HepG2 (cell line): ENCODE measurements around the gene ZBTB46. TPM values are rescaled to one million over a fixed set of nuclear protein-coding genes. Genes with fewer than 3 reads are reported as not detected.
A peak's percentile ranks its signal among the peaks of the same experiment; 100 is the strongest.

ENCODE experiments used
- JUN ChIP-seq: sonication (generic); formaldehyde crosslinking; IDR thresholded peaks from 2 replicates; pipeline ENCODE4 v1.4.0; 2020; ENCODE audit warnings: mild to moderate bottlenecking, missing genetic modification reagents
- MTA3 ChIP-seq: sonication (generic); formaldehyde crosslinking; IDR thresholded peaks from 2 replicates; pipeline ENCODE4 v1.4.0; 2020; ENCODE audit warnings: missing genetic modification reagents
- NCOA5 ChIP-seq: sonication (generic); formaldehyde crosslinking; IDR thresholded peaks from 2 replicates; pipeline ENCODE4 v1.4.0; 2020; ENCODE audit warnings: missing genetic modification reagents
- PHF21A ChIP-seq: sonication (generic); formaldehyde crosslinking; IDR thresholded peaks from 2 replicates; pipeline ENCODE4 v1.5.0; 2020; ENCODE audit warnings: mild to moderate bottlenecking, missing genetic modification reagents
- SMARCC2 ChIP-seq: fragments of 450-650 bp; IDR thresholded peaks from 2 replicates; pipeline ENCODE4 v1.6.1; 2017; ENCODE audit warnings: antibody characterized with exemption, mild to moderate bottlenecking
- SP140L ChIP-seq: sonication (generic); formaldehyde crosslinking; IDR thresholded peaks from 2 replicates; pipeline ENCODE4 v1.4.0; 2020; ENCODE audit warnings: missing genetic modification reagents, borderline replicate concordance
- TCF7 ChIP-seq: sonication (generic); IDR thresholded peaks from 2 replicates; pipeline ENCODE4 v1.6.1; 2016; ENCODE audit warnings: antibody characterized with exemption, low read depth
- ZFP1 ChIP-seq: IDR thresholded peaks from 2 replicates; pipeline ENCODE4 v1.6.1; 2016
- ZMAT3 ChIP-seq: sonication (generic); formaldehyde crosslinking; conservative IDR thresholded peaks from 2 replicates; pipeline ENCODE4 v1.7.0; 2021; ENCODE audit warnings: missing genetic modification reagents
- ZNF232 ChIP-seq: sonication (generic); formaldehyde crosslinking; IDR thresholded peaks from 2 replicates; pipeline ENCODE4 v1.4.0; 2020; ENCODE audit warnings: missing genetic modification reagents, borderline replicate concordance
- ZNF256 ChIP-seq: sonication (generic); formaldehyde crosslinking; conservative IDR thresholded peaks from 2 replicates; pipeline ENCODE4 v1.4.0; 2020; ENCODE audit warnings: missing genetic modification reagents
- ZNF446 ChIP-seq: sonication (generic); formaldehyde crosslinking; IDR thresholded peaks from 2 replicates; pipeline ENCODE4 v1.5.0; 2020; ENCODE audit warnings: mild to moderate bottlenecking, missing genetic modification reagents
- ZNF562 ChIP-seq: sonication (generic); formaldehyde crosslinking; IDR thresholded peaks from 2 replicates; pipeline ENCODE4 v1.8.0; 2022; ENCODE audit warnings: missing genetic modification reagents, borderline replicate concordance
- ZNF773 ChIP-seq: sonication (generic); formaldehyde crosslinking; IDR thresholded peaks from 2 replicates; pipeline ENCODE4 v1.4.0; 2020; ENCODE audit warnings: missing genetic modification reagents, borderline replicate concordance
- polyA plus RNA-seq, 8 experiments: library from polyadenylated mRNA; depleted of rRNA in 3 of 8; stranded (reverse) in 7 of 8; unstranded in 1 of 8; fragments of >200 nt; fragmentation: Illumina TruSeq in 4 of 8; extraction: Trizol in 4 of 8; gene quantifications; 2 replicates each; pipeline versions ENCODE4 v1.2.1 to v1.2.3, GENCODE V29; 2011 to 2016; ENCODE audit warnings: low read depth in 4 of 8, missing spikeins in 1 of 8, mixed read lengths in 1 of 8; ENCODE audit not compliant: insufficient read depth in 1 of 8
- total RNA-seq, 5 experiments: library from RNA; depleted of rRNA; stranded (reverse); fragments of >200 nt; fragmentation: Illumina TruSeq; extraction: Trizol; gene quantifications; 2 replicates each; pipeline ENCODE4 v1.2.3, GENCODE V29; 2016; ENCODE audit warnings: low read depth in 1 of 5
- TF ChIP-seq, protein P1 (sequence below): sonication (generic); formaldehyde crosslinking; IDR thresholded peaks from 2 replicates; pipeline ENCODE4 v1.8.0; 2022; ENCODE audit warnings: mild to moderate bottlenecking, missing genetic modification reagents, moderate library complexity
- TF ChIP-seq, protein P2 (sequence below): IDR thresholded peaks from 2 replicates; pipeline ENCODE4 v1.6.1; 2016; ENCODE audit warnings: missing compliant biosample characterization, missing genetic modification reagents, borderline replicate concordance
- TF ChIP-seq, protein P3 (sequence below): sonication (generic); formaldehyde crosslinking; IDR thresholded peaks from 2 replicates; pipeline ENCODE4 v1.5.0; 2020; ENCODE audit warnings: missing genetic modification reagents
- TF ChIP-seq, protein P4 (sequence below): sonication (generic); formaldehyde crosslinking; IDR thresholded peaks from 2 replicates; pipeline ENCODE4 v1.4.0; 2020; ENCODE audit warnings: missing genetic modification reagents
- TF ChIP-seq, protein P5 (sequence below): IDR thresholded peaks from 2 replicates; pipeline ENCODE4 v1.6.1; 2016
- TF ChIP-seq, protein P6 (sequence below): sonication (generic); formaldehyde crosslinking; IDR thresholded peaks from 2 replicates; pipeline ENCODE4 v1.5.1; 2020; ENCODE audit warnings: mild to moderate bottlenecking, missing genetic modification reagents, moderate library complexity
- TF ChIP-seq, protein P7 (sequence below): sonication (generic); formaldehyde crosslinking; IDR thresholded peaks from 2 replicates; pipeline ENCODE4 v1.8.1; 2022; ENCODE audit warnings: mild to moderate bottlenecking, missing genetic modification reagents

ZBTB46 gene
- total and polyA plus RNA-seq, 2 of the 13 experiments (the other 11 are each of a cell fraction or from before 2014, with no cell fraction given): 1.6 to 13.5 TPM

DNA sequence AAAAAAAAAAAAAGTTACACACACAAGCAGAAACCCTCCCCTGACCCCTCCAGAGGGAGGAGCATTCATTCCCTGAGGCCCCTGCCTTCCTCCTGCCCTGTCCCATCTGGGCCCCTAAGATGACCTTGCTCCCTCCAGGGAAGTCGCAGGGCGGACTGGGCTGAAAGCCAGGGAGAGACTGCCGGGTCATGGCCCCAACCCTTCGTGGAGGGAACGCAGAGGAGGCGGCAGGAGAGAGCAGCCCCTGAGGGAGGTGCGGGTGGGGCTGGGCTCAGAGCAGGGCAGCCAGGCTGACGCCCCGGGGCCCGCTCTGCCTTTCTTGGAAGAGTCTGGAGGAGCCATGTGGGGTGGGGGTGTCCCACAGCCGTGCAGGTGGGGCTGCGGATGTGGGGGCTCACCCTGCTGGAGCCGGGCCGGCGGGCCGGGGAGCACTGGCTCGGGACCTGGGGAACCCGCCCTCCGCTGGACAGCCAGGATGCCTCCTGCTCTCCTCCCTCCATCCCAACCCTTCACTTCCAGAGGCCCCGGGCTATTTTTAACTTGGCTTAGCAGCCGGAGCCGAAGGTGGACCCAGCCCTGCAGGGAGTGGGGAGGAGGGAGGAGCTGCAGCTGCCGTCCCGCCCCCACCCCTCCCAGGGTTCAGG is 15.2 kb upstream of the ZBTB46 start (continued):
- no peak for TF ChIP-seq SMARCC2
- TF ChIP-seq MTA3: no peak
- TF ChIP-seq SP140L (CRISPR knock-in tag): no peak
- TF ChIP-seq ZNF562: no peak
- no peak for TF ChIP-seq TCF7
- no peak for TF ChIP-seq NCOA5 (CRISPR knock-in tag)
- TF ChIP-seq PHF21A (CRISPR knock-in tag): peak; percentile 94
- TF ChIP-seq, protein P1, sequence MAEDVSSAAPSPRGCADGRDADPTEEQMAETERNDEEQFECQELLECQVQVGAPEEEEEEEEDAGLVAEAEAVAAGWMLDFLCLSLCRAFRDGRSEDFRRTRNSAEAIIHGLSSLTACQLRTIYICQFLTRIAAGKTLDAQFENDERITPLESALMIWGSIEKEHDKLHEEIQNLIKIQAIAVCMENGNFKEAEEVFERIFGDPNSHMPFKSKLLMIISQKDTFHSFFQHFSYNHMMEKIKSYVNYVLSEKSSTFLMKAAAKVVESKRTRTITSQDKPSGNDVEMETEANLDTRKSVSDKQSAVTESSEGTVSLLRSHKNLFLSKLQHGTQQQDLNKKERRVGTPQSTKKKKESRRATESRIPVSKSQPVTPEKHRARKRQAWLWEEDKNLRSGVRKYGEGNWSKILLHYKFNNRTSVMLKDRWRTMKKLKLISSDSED: no peak
- TF ChIP-seq, protein P2, sequence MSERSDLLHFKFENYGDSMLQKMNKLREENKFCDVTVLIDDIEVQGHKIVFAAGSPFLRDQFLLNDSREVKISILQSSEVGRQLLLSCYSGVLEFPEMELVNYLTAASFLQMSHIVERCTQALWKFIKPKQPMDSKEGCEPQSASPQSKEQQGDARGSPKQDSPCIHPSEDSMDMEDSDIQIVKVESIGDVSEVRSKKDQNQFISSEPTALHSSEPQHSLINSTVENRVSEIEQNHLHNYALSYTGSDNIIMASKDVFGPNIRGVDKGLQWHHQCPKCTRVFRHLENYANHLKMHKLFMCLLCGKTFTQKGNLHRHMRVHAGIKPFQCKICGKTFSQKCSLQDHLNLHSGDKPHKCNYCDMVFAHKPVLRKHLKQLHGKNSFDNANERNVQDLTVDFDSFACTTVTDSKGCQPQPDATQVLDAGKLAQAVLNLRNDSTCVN (CRISPR knock-in tag): no peak
- no peak for TF ChIP-seq ZNF773 (CRISPR knock-in tag)
- TF ChIP-seq ZNF232: no peak
- TF ChIP-seq JUN: no peak
- TF ChIP-seq ZNF256 (CRISPR knock-in tag): no peak
- no peak for TF ChIP-seq ZMAT3 (CRISPR knock-in tag)
- TF ChIP-seq, protein P3, sequence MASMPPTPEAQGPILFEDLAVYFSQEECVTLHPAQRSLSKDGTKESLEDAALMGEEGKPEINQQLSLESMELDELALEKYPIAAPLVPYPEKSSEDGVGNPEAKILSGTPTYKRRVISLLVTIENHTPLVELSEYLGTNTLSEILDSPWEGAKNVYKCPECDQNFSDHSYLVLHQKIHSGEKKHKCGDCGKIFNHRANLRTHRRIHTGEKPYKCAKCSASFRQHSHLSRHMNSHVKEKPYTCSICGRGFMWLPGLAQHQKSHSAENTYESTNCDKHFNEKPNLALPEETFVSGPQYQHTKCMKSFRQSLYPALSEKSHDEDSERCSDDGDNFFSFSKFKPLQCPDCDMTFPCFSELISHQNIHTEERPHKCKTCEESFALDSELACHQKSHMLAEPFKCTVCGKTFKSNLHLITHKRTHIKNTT (CRISPR knock-in tag): no peak
- TF ChIP-seq, protein P4, sequence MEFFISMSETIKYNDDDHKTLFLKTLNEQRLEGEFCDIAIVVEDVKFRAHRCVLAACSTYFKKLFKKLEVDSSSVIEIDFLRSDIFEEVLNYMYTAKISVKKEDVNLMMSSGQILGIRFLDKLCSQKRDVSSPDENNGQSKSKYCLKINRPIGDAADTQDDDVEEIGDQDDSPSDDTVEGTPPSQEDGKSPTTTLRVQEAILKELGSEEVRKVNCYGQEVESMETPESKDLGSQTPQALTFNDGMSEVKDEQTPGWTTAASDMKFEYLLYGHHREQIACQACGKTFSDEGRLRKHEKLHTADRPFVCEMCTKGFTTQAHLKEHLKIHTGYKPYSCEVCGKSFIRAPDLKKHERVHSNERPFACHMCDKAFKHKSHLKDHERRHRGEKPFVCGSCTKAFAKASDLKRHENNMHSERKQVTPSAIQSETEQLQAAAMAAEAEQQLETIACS (CRISPR knock-in tag): no peak
- TF ChIP-seq, protein P5, sequence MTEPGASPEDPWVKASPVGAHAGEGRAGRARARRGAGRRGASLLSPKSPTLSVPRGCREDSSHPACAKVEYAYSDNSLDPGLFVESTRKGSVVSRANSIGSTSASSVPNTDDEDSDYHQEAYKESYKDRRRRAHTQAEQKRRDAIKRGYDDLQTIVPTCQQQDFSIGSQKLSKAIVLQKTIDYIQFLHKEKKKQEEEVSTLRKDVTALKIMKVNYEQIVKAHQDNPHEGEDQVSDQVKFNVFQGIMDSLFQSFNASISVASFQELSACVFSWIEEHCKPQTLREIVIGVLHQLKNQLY: no peak
- no peak for TF ChIP-seq ZNF446 (CRISPR knock-in tag)
- TF ChIP-seq, protein P6, sequence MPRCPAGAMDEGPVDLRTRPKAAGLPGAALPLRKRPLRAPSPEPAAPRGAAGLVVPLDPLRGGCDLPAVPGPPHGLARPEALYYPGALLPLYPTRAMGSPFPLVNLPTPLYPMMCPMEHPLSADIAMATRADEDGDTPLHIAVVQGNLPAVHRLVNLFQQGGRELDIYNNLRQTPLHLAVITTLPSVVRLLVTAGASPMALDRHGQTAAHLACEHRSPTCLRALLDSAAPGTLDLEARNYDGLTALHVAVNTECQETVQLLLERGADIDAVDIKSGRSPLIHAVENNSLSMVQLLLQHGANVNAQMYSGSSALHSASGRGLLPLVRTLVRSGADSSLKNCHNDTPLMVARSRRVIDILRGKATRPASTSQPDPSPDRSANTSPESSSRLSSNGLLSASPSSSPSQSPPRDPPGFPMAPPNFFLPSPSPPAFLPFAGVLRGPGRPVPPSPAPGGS (CRISPR knock-in tag): no peak
- no peak for TF ChIP-seq ZFP1
- TF ChIP-seq, protein P7, sequence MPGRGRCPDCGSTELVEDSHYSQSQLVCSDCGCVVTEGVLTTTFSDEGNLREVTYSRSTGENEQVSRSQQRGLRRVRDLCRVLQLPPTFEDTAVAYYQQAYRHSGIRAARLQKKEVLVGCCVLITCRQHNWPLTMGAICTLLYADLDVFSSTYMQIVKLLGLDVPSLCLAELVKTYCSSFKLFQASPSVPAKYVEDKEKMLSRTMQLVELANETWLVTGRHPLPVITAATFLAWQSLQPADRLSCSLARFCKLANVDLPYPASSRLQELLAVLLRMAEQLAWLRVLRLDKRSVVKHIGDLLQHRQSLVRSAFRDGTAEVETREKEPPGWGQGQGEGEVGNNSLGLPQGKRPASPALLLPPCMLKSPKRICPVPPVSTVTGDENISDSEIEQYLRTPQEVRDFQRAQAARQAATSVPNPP (CRISPR knock-in tag): no peak
